Measurements from ENCODE around the gene DVL3.

The DVL3 gene

GRCh38 chr3:184177331-184177731 is 22.2 kb downstream of the DVL3 start:
- no peaks in the 10 kb centered on the region for H3K27me3 ChIP-seq (ENCODE audit: low read length)
- no peak for TF ChIP-seq CTCF (IDR thresholded peaks at IDR 0.05; ENCODE audit: insufficient read depth, low read length, poor library complexity, severe bottlenecking)
- no peak for TF ChIP-seq EZH2phosphoT487 (conservative IDR thresholded peaks at IDR 0.05; ENCODE audit: low read length)
- H3K4me3 ChIP-seq (ENCODE audit: insufficient read depth, low read length, poor library complexity, severe bottlenecking): no peak overlapping the region
- H3K36me3 ChIP-seq (ENCODE audit: low read length): no peaks in the 10 kb centered on the region
- no peaks in the 10 kb centered on the region for H3K9me2 ChIP-seq (replicated peaks; ENCODE audit: insufficient read depth, low read length)
- H3K4me2 ChIP-seq (ENCODE audit: low read depth, low read length, poor library complexity, severe bottlenecking): no peak overlapping the region
- H3K27ac ChIP-seq (ENCODE audit: low read depth, low read length): no peak overlapping the region
- no peak overlapping the region for H3K9ac ChIP-seq (ENCODE audit: low read length)
- H3F3A ChIP-seq (ENCODE audit: insufficient read depth): 0 out of 2 replicates have a peak, but pooled peaks cover 6% of the 10 kb centered on the region
- H4K20me1 ChIP-seq (ENCODE audit: low read depth, low read length): no peaks in the 10 kb centered on the region
- H2AFZ ChIP-seq (ENCODE audit: low read depth, low read length, severe bottlenecking): no peak overlapping the region
- no peaks in the 10 kb centered on the region for H3K9me3 ChIP-seq (ENCODE audit: insufficient read depth, low read length)
- H3K79me2 ChIP-seq (ENCODE audit: insufficient read depth, low read length): peaks cover 24% of the 10 kb centered on the region

- Histone ChIP-seq H4K20me1 (ENCODE audit: low read depth, low read length) (no peaks in the 10 kb centered on the region), H3K4me3 (ENCODE audit: insufficient read depth, low read length, poor library complexity, severe bottlenecking) (no peak overlapping the region), H3K36me3 (ENCODE audit: low read length) (no peaks in the 10 kb centered on the region), H3K27me3 (ENCODE audit: low read length) (no peaks in the 10 kb centered on the region), H3K9me2 (replicated peaks; ENCODE audit: insufficient read depth, low read length) (no peaks in the 10 kb centered on the region), H3K79me2 (ENCODE audit: insufficient read depth, low read length) (peaks cover 24% of the 10 kb centered on the region), H3K9me3 (ENCODE audit: insufficient read depth, low read length) (no peaks in the 10 kb centered on the region), H3K4me2 (ENCODE audit: low read depth, low read length, poor library complexity, severe bottlenecking) (no peak overlapping the region), H3K9ac (ENCODE audit: low read length) (no peak overlapping the region), H2AFZ (ENCODE audit: low read depth, low read length, severe bottlenecking) (no peak overlapping the region), H3K27ac (ENCODE audit: low read depth, low read length) (no peak overlapping the region), H3F3A (ENCODE audit: insufficient read depth) (0 out of 2 replicates have a peak, but pooled peaks cover 6% of the 10 kb centered on the region)
- TF ChIP-seq CTCF (IDR thresholded peaks at IDR 0.05; ENCODE audit: insufficient read depth, low read length, poor library complexity, severe bottlenecking): no peak
- TF ChIP-seq EZH2phosphoT487 (conservative IDR thresholded peaks at IDR 0.05; ENCODE audit: low read length): no peak
These were observed 22.7 kb downstream of the DVL3 start for GRCh38 chr3:184177767-184178306.

- Histone ChIP-seq H3K36me3 (ENCODE audit: low read length) (no peaks in the 10 kb centered on the region), H4K20me1 (ENCODE audit: low read depth, low read length) (no peaks in the 10 kb centered on the region), H3K9ac (ENCODE audit: low read length) (no peak overlapping the region), H2AFZ (ENCODE audit: low read depth, low read length, severe bottlenecking) (no peak overlapping the region), H3K9me3 (ENCODE audit: insufficient read depth, low read length) (no peaks in the 10 kb centered on the region), H3K4me2 (ENCODE audit: low read depth, low read length, poor library complexity, severe bottlenecking) (no peak overlapping the region), H3K79me2 (ENCODE audit: insufficient read depth, low read length) (peaks cover 24% of the 10 kb centered on the region), H3F3A (ENCODE audit: insufficient read depth) (0 out of 2 replicates have a peak, but pooled peaks cover 6% of the 10 kb centered on the region), H3K27ac (ENCODE audit: low read depth, low read length) (no peak overlapping the region), H3K27me3 (ENCODE audit: low read length) (no peaks in the 10 kb centered on the region), H3K4me3 (ENCODE audit: insufficient read depth, low read length, poor library complexity, severe bottlenecking) (no peak overlapping the region), H3K9me2 (replicated peaks; ENCODE audit: insufficient read depth, low read length) (no peaks in the 10 kb centered on the region)
- TF ChIP-seq EZH2phosphoT487 (conservative IDR thresholded peaks at IDR 0.05; ENCODE audit: low read length): no peak
These were observed 23.5 kb downstream of the DVL3 start for GRCh38 chr3:184178521-184179138.

GRCh38 chr3:184180165-184180564 is 25.0 kb downstream of the DVL3 start:
- Histone ChIP-seq H3K27ac (ENCODE audit: low read depth, low read length) (no peak overlapping the region), H2AFZ (ENCODE audit: low read depth, low read length, severe bottlenecking) (no peak overlapping the region), H3K9me3 (ENCODE audit: insufficient read depth, low read length) (no peaks in the 10 kb centered on the region), H3K36me3 (ENCODE audit: low read length) (no peaks in the 10 kb centered on the region), H3K4me3 (ENCODE audit: insufficient read depth, low read length, poor library complexity, severe bottlenecking) (no peak overlapping the region), H3K9ac (ENCODE audit: low read length) (no peak overlapping the region), H3K27me3 (ENCODE audit: low read length) (no peaks in the 10 kb centered on the region), H3K4me2 (ENCODE audit: low read depth, low read length, poor library complexity, severe bottlenecking) (no peak overlapping the region), H3K9me2 (replicated peaks; ENCODE audit: insufficient read depth, low read length) (no peaks in the 10 kb centered on the region), H3K79me2 (ENCODE audit: insufficient read depth, low read length) (peaks cover 19% of the 10 kb centered on the region), H4K20me1 (ENCODE audit: low read depth, low read length) (no peaks in the 10 kb centered on the region), H3F3A (ENCODE audit: insufficient read depth) (0 out of 2 replicates have a peak, but pooled peaks cover 3% of the 10 kb centered on the region)
- no peak for TF ChIP-seq EZH2phosphoT487 (conservative IDR thresholded peaks at IDR 0.05; ENCODE audit: low read length)
- TF ChIP-seq CTCF (IDR thresholded peaks at IDR 0.05; ENCODE audit: insufficient read depth, low read length, poor library complexity, severe bottlenecking): no peak

Measured in SU-DHL-6 (cell line).